Measurements from ENCODE around the gene EPHA2. TPM values are rescaled to one million over a fixed set of nuclear protein-coding genes. Genes with fewer than 3 reads are reported as not detected.

EPHA2 gene
- total RNA-seq, 1 donor from 2014 or later: 76.3 TPM

- DNase-seq (ENCODE audit: low spot score in 2 of 2, unreplicated experiment in 2 of 2): no peak
- Mint-ChIP-seq H3K4me1 (peaks cover 57% of the 10 kb centered on the region), H3K27ac (peak overlapping the region; percentile 99), H3K27me3 (ENCODE audit: low read depth) (no peaks in the 10 kb centered on the region), H3K4me3 (peak overlapping the region; percentile 89), H3K36me3 (peaks cover under 1% of the 10 kb centered on the region), H3K9me3 (no peaks in the 10 kb centered on the region)
- TF ChIP-seq CTCF (IDR thresholded peaks at IDR 0.05; ENCODE audit: unreplicated experiment): no peak
These were observed 1.7 kb downstream of the EPHA2 start for GRCh38 chr1:16153999-16154673.

- no peak for DNase-seq (ENCODE audit: low spot score in 2 of 2, unreplicated experiment in 2 of 2)
- H3K9me3 Mint-ChIP-seq: no peaks in the 10 kb centered on the region
- no peaks in the 10 kb centered on the region for H3K27me3 Mint-ChIP-seq (ENCODE audit: low read depth)
- H3K4me3 Mint-ChIP-seq: peak overlapping the region; percentile 89
- no peak for TF ChIP-seq CTCF (IDR thresholded peaks at IDR 0.05; ENCODE audit: unreplicated experiment)
- H3K4me1 Mint-ChIP-seq: peaks cover 52% of the 10 kb centered on the region
- H3K36me3 Mint-ChIP-seq: peaks cover 8% of the 10 kb centered on the region
- H3K27ac Mint-ChIP-seq: peak overlapping the region; percentile 99
These were observed 2.5 kb downstream of the EPHA2 start for GRCh38 chr1:16153096-16153998.

- H3K4me3 Mint-ChIP-seq: peak overlapping the region; percentile 89
- H3K4me1 Mint-ChIP-seq: peaks cover 52% of the 10 kb centered on the region
- TF ChIP-seq CTCF (IDR thresholded peaks at IDR 0.05; ENCODE audit: unreplicated experiment): no peak
- no peak for DNase-seq (ENCODE audit: low spot score in 2 of 2, unreplicated experiment in 2 of 2)
- H3K27me3 Mint-ChIP-seq (ENCODE audit: low read depth): no peaks in the 10 kb centered on the region
- peak overlapping the region; percentile 99 for H3K27ac Mint-ChIP-seq
- no peaks in the 10 kb centered on the region for H3K9me3 Mint-ChIP-seq
- peaks cover 14% of the 10 kb centered on the region for H3K36me3 Mint-ChIP-seq
These were observed 3.3 kb downstream of the EPHA2 start for GRCh38 chr1:16152481-16153087.

- Mint-ChIP-seq H3K27ac (peak overlapping the region; percentile 99), H3K4me3 (peak overlapping the region; percentile 89), H3K27me3 (ENCODE audit: low read depth) (no peaks in the 10 kb centered on the region), H3K4me1 (peaks cover 54% of the 10 kb centered on the region), H3K36me3 (peaks cover 17% of the 10 kb centered on the region), H3K9me3 (no peaks in the 10 kb centered on the region)
- TF ChIP-seq CTCF (IDR thresholded peaks at IDR 0.05; ENCODE audit: unreplicated experiment): no peak
- no peak for DNase-seq (ENCODE audit: low spot score in 2 of 2, unreplicated experiment in 2 of 2)
These were observed 3.9 kb downstream of the EPHA2 start for GRCh38 chr1:16151995-16152384.

GRCh38 chr1:16151196-16151994 lies 4.5 kb downstream of the EPHA2 start:
- DNase-seq (ENCODE audit: low spot score in 2 of 2, unreplicated experiment in 2 of 2): no peak
- Mint-ChIP-seq H3K4me3 (peak overlapping the region; percentile 89), H3K27me3 (ENCODE audit: low read depth) (no peaks in the 10 kb centered on the region), H3K4me1 (peaks cover 54% of the 10 kb centered on the region), H3K36me3 (peaks cover 18% of the 10 kb centered on the region), H3K27ac (peak overlapping the region; percentile 99), H3K9me3 (no peaks in the 10 kb centered on the region)
- no peak for TF ChIP-seq CTCF (IDR thresholded peaks at IDR 0.05; ENCODE audit: unreplicated experiment)
